GM21576 (cell line): ENCODE measurements around the gene COQ6.
A peak's percentile ranks its signal among the peaks of the same experiment; 100 is the strongest.
"Not testable (repeated sequence)": the region's sequence is repeated elsewhere in the genome, so short reads cannot be mapped to it uniquely, and the experiment has no call there.

ENCODE experiments used
- ATAC-seq: cut with Tn5 transposase; IDR thresholded peaks from one replicate; pipeline ENCODE4 v1.9.1; 2021; ENCODE audit warnings: mild to moderate bottlenecking, moderate library complexity; ENCODE audit not compliant: unreplicated experiment

Gene COQ6

GRCh38 chr14:73949752-73950734 is at the start of gene COQ6, which contains the start of gene FAM161B:
TSS of gene COQ6 (plus strand) at chr14:73950302. CDS start at chr14:73950333, 31 bp downstream.
TSS of gene FAM161B (minus strand) at chr14:73950094. CDS start at chr14:73950026, 68 bp downstream.
- peak; percentile 88 for ATAC-seq

- ATAC-seq = no peak
Observed at GRCh38 chr14:73903028-73903427, 47.1 kb upstream of the COQ6 start.

GRCh38 chr14:73909681-73910080 is 40.4 kb upstream of the COQ6 start:
- ATAC-seq = no peak

- no peak for ATAC-seq
Observed at GRCh38 chr14:73913256-73913655, 36.8 kb upstream of the COQ6 start.

- no peak for ATAC-seq
Observed at GRCh38 chr14:73916324-73916723, 33.8 kb upstream of the COQ6 start.

- not testable (repeated sequence) for ATAC-seq
Observed at GRCh38 chr14:73919457-73919856, 30.6 kb upstream of the COQ6 start.

- ATAC-seq = no peak
Observed at GRCh38 chr14:73924337-73924736, 25.8 kb upstream of the COQ6 start.

GRCh38 chr14:73935666-73936065 is 14.4 kb upstream of the COQ6 start:
- ATAC-seq = no peak

GRCh38 chr14:73936548-73936947 is 13.6 kb upstream of the COQ6 start:
- no peak for ATAC-seq

- no peak for ATAC-seq
Observed at GRCh38 chr14:73937012-73937411, 13.1 kb upstream of the COQ6 start.

GRCh38 chr14:73942180-73942579 is 7.9 kb upstream of the COQ6 start:
- no peak for ATAC-seq

GRCh38 chr14:73943083-73943482 is 7.0 kb upstream of the COQ6 start:
- no peak for ATAC-seq

- ATAC-seq = no peak
Observed at GRCh38 chr14:73944432-73945158, 5.5 kb upstream of the COQ6 start.

GRCh38 chr14:73945159-73945670 is 4.9 kb upstream of the COQ6 start:
- no peak for ATAC-seq

GRCh38 chr14:73953731-73954130 is 3.6 kb downstream of the COQ6 start:
- no peak for ATAC-seq

- no peak for ATAC-seq
Observed at GRCh38 chr14:73955674-73956073, 5.6 kb downstream of the COQ6 start.

GRCh38 chr14:73958591-73958990 is 8.5 kb downstream of the COQ6 start:
- ATAC-seq = no peak

- no peak for ATAC-seq
Observed at GRCh38 chr14:73961192-73961591, 11.1 kb downstream of the COQ6 start.

GRCh38 chr14:73965216-73965615 is 15.1 kb downstream of the COQ6 start:
- no peak for ATAC-seq

- no peak for ATAC-seq
Observed at GRCh38 chr14:73968885-73969284, 18.8 kb downstream of the COQ6 start.

GRCh38 chr14:73973497-73973896 is 23.4 kb downstream of the COQ6 start:
- ATAC-seq = no peak

GRCh38 chr14:73976125-73976524 is 26.0 kb downstream of the COQ6 start:
- ATAC-seq = no peak
